GM21528 (cell line): ENCODE data around the gene TEAD2.
"Not testable (repeated sequence)": the region's sequence is repeated elsewhere in the genome, so short reads cannot be mapped to it uniquely, and the experiment has no call there.

ENCODE experiments used
- ATAC-seq: cut with Tn5 transposase; IDR thresholded peaks from one replicate; pipeline ENCODE4 v1.9.1; 2021; ENCODE audit warnings: mild to moderate bottlenecking, moderate library complexity; ENCODE audit not compliant: unreplicated experiment, low FRiP score

Gene TEAD2

DNA sequence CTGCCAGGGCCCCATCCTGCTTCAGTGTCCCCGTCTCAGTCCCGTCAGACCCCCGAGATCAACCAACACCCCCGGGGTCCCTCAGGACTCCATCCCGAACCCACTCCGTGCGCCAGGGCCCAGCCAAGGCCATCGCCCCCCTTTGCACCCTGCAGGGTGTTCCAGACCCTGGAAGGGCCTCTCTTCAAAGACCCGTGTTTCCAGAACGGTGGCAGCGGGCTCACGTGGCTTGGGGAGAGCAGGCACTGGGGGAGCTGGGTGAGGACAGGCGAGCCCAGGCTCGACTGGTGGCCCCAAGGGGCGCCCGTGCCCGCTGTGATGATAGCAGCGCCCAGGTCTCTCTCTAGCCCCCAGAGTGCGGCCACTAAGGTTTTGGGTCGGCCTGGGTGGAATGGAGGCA lies 27.2 kb upstream of the TEAD2 start:
- ATAC-seq: no peak

GRCh38 chr19:49387936-49388372 lies 25.7 kb upstream of the TEAD2 start, which contains the start of gene KASH5:
Gene KASH5 (plus strand): TSS chr19:49388249. CDS start chr19:49390884, 2,635 bp downstream.
- ATAC-seq: no peak

GRCh38 chr19:49383599-49383998 lies 21.4 kb upstream of the TEAD2 start:
- ATAC-seq: no peak

DNA sequence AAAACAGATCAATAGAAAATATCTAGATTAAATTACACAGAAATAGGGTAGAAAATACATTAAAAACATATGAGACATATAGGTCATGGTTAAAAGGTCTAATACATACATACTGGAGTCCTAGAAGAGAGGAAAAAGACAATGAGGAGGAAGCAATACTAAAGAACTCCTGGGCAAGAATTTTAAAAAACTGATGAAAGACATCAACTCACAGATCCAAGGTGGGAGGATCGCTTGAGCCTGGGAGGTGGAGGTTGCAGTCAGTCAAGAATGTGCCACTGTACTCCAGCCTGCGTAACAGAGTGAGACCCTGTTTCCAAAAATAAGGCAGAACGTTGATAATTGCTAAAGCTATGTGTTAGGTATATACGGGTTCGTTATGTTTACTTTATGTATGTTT lies 20.4 kb upstream of the TEAD2 start:
- no peak for ATAC-seq

GRCh38 chr19:49380391-49380790 lies 18.2 kb upstream of the TEAD2 start:
- no peak for ATAC-seq

DNA sequence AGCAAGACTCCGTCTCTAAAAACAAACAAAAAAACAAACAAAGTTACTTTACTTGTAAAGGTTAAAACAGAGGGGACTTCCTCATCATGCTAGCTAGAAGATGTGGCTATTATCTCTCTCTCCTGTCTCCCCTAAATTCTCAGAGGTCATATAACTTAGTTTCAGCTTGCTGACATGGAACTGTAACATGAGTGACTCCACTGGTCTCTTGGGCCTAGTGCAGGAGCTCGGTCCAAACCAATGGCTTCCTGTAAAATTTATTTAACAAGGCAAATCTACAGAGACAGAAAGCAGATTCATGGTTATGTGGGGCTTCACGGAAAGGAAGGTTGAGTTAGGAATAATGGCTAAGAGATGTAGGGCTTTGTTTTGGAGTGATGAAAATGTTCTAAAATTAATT lies 16.3 kb upstream of the TEAD2 start:
- ATAC-seq: no peak

- no peak for ATAC-seq
These were observed 12.6 kb upstream of the TEAD2 start for GRCh38 chr19:49374665-49375434.

DNA sequence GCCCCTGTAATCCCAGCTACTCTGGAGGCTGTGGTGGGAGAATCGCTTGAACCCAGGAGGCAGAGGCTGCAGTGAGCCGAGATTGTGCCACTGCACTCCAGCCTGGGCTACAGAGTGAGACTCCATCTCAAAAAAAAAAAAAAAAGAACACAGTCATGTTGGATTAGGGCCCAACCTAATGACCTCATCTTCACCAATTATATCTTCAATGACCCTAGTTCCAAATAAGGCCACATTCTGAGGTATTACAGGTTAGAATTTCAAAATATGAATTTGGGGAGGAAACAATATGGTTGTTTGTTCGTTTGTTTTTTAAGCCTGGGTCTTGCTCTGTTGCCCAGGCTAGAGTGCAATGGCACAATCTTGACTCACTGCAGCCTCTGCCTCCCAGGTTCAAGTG lies 11.0 kb upstream of the TEAD2 start:
- not testable (repeated sequence) for ATAC-seq

GRCh38 chr19:49371184-49371583 lies 9.0 kb upstream of the TEAD2 start:
- ATAC-seq: no peak

DNA sequence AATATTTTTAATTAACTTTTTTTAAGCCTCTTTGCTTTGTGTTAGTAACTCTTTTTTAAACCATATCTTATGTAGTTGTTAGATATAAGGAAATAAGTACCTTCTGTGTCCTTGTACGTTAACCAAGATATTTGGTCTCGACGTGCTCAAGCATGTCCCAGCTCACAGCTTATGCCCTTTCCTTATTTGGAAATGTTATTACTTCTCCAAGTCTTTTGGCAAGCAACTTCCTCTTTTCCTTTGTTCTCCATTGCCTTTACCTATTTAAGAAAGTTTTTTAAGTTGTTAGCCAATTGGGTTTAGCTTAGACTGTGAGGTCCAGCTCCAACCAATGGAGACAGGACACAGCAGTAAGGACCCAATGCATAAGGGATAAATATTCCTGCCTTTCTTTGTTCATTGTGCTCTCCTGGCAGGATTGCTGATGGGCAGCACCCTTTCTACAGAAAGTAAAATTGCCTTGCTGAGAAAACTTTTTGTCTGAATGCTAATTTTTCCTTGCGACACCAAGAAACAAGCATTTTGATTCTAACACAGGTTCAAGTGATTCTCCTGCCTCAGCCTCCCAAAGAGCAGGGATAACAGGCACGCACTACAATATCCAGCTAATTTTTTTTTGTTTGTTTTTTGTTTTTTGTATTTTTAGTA lies 6.6 kb upstream of the TEAD2 start:
- no peak for ATAC-seq

- ATAC-seq: no peak
These were observed 3.9 kb upstream of the TEAD2 start for GRCh38 chr19:49366110-49366509.

DNA sequence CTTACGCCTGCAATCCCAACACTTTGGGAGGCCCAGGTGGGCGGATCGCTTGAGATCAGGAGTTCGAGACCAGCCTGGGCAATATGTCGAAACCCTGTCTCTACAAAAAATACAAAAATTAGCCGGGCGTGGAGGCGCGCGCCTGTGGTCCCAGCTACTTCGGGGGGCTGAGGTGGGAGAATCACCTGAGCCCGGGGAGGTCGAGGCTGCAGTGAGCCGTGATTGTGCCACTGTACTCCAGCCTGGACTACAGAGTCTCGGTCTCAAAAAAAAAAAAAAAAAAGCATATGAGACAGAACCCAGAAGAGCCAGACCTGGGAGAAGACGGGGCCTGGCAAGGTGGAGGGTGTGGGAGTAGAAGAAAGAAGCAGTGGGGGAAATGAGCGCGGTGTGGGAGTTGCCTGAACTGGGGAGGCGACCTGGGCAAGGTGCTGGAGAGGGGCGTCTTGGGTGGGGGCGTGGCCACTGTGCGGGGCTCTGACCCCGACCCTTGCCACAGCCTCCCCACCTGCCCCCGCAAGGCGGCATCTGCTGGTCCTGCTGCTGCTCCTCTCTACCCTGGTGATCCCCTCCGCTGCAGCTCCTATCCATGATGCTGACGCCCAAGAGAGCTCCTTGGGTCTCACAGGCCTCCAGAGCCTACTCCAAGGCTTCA lies 2.0 kb upstream of the TEAD2 start:
- ATAC-seq: no peak

DNA sequence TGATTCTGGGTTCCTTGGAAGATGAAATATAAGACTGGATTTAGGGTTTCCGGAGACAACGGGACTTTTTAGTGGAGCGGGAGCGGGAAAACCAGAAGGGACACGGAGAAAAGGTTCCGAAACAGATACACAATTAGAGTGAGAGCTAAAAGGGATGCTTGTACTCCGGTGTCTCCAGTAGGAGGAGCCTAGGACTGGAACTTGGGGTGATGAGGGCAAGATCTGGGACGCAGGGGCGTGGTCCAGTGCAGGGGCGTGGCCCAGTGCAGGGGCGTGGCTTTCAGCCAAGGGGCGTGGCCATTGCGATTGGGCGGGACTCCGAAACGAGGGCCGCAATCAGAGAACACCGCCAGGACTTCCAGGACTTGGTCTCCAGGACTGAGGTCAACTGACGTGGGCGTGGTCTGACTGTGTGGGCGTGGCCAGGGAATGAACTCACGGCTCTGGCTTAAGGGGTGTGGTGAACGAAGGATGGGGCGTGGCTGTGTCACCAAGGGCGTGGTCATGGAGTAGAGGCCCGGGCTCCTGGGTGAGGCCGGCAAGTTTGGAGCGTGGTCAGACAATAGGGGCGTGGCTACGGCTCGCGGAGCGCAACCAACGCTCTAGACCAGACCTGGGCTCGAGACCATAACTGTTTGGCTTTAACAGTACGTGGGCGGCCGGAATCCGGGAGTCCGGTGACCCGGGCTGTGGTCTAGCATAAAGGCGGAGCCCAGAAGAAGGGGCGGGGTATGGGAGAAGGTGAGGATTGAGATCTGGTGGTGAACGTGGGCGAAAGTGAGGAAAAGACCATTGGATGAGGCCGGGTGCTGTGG lies 1.3 kb upstream of the TEAD2 start, which contains the start of gene DKKL1:
DKKL1 (plus strand) TSS at position 610 of the 815 bp plus-strand sequence; CDS start at position 732, 122 bp downstream.
- peak; percentile 61 for ATAC-seq

GRCh38 chr19:49362929-49363267 lies 682 bp upstream of the TEAD2 start:
- ATAC-seq: no peak

DNA sequence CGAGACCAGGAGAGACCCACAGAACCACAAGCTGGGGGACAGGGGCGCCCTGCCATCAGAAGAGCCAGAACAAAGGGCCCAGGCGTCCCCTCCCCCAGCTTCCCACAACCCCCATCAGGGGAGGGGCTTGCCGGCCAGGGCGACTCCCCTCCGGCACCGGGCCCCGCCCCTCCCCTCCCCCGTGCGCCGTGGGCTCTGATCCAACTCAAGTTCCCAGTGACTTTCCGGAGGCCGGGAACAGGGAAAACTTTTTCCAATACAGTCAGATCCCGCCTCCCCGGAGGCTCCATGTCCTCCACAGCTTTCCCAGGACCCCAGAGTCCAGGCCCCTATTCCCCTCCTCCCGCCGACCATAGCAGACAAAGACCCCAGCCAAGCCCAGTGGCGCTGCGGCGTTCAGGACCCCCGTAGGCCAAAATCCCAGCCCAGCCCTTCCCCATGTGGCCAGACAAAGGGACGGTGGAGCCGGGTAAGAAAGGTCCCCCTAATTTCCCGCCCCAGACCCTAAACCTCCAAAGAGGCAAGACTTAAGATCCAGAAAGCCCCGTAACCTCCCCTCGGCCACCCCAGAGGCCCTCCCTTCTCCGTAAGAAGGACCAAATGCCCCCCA lies 673 bp downstream of the TEAD2 start:
- no peak for ATAC-seq

DNA sequence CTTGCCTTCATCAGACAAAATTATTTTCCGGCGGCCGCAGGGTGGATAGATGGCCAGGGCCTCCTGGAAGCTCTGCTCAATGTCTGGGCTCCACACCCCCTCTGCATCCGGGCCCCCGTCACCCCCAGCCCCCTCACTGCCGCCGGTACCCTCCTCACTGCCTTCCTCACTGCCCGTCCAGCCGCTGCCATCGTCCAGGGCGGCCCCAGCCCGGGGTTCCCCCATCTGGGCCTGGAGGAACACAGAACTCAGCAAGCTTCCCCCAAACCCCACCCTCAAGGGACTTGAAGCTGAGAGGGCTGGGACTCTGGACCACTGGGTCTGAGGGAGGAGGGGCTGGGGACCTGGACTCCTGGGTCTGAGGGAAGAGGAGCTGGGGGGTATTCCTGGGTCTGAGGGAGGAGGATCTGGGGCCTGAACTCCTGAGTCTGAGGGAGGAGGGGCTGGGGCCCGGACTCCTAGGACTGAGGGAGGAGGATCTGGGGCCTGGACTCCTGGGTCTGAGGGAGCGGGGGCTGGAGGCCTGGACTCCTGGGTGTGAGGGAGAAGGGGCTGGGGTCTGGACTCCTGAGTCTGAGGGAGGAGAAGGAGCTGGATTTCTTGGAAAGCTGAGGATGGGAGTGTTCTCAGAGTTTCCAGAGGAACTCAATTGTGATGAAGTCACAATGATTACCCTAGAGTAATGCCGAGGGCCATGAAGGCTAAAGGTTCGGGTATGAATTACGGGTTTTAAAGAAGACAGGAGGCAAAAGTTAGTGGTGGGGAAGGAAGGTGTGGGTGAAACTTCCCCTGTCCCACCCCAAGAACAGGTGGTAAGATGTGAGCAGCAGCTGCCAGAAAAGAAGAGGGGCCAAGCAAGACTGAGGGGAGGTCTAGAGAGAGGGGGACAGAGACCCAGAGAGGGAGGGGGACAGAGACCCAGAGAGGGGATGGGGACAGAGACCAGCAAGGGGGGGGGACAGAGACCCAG lies 2.1 kb downstream of the TEAD2 start:
- no peak for ATAC-seq

DNA sequence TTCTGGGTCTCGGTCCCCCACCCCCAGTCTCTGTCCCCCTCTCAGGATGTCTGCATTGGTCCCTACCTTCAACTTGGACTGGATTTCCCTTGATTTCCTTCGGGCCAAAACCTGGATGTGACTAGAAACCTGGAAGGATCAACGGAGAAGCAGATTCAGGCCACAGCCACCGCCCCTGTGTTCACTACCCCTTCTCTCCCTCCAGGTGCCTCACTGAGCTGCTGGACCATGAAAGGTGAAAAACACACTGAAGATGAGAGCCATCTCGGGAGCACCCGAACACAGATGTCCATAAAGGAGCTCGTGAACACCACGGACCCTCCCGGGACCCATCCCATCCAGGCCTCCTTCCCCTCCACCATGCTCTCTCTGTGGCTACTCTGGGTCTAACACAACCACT lies 5.0 kb downstream of the TEAD2 start:
- no peak for ATAC-seq

GRCh38 chr19:49356382-49356781 lies 5.8 kb downstream of the TEAD2 start:
- ATAC-seq: no peak

- no peak for ATAC-seq
These were observed 6.3 kb downstream of the TEAD2 start for GRCh38 chr19:49355909-49356353.
